DOHH2 (cell line): ENCODE data around the gene FAM200A.

Experiments
- EZH2phosphoT487 ChIP-seq: fragments of 200-600 bp; sonication (generic); IDR thresholded peaks from 2 replicates; pipeline ENCODE4 v1.6.1; 2017; ENCODE audit warnings: borderline replicate concordance, mild to moderate bottlenecking, antibody characterized with exemption, low read length, moderate library complexity, mixed read lengths
- TF ChIP-seq, protein P1 (sequence below): fragments of 200-600 bp; sonication (generic); IDR thresholded peaks from one replicate; pipeline ENCODE4 v1.5.1; 2014; ENCODE audit warnings: antibody characterized with exemption, mild to moderate bottlenecking, low read depth, low read length; ENCODE audit not compliant: poor library complexity, severe bottlenecking

DNA sequence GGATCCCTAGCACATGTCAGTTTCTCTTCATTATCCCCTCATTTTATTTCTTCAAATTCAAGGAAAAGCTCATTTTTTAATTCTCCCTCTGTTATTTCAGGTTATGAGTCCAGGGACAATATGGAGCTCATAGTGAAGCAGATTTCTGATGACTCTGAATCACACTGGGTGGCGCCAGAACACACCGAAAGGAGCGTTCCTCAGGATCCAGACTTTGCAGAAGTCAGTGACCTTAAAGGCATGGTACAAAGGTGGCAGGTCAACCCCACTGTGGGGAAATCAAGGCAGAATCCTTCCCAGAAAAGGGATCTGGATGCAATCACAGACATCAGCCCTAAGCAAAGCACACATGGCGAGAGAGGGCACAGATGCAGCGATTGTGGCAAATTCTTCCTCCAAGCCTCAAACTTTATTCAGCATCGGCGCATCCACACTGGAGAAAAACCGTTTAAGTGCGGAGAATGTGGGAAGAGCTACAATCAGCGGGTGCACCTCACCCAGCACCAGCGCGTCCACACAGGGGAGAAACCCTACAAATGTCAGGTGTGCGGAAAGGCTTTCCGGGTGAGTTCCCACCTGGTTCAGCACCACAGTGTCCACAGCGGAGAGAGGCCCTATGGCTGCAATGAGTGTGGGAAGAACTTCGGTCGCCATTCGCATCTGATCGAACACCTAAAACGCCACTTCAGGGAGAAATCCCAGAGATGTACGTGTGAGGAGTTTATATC lies 26.0 kb downstream of the FAM200A start:
- TF ChIP-seq, protein P1, sequence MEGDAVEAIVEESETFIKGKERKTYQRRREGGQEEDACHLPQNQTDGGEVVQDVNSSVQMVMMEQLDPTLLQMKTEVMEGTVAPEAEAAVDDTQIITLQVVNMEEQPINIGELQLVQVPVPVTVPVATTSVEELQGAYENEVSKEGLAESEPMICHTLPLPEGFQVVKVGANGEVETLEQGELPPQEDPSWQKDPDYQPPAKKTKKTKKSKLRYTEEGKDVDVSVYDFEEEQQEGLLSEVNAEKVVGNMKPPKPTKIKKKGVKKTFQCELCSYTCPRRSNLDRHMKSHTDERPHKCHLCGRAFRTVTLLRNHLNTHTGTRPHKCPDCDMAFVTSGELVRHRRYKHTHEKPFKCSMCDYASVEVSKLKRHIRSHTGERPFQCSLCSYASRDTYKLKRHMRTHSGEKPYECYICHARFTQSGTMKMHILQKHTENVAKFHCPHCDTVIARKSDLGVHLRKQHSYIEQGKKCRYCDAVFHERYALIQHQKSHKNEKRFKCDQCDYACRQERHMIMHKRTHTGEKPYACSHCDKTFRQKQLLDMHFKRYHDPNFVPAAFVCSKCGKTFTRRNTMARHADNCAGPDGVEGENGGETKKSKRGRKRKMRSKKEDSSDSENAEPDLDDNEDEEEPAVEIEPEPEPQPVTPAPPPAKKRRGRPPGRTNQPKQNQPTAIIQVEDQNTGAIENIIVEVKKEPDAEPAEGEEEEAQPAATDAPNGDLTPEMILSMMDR = peak; percentile 43
- no peak for TF ChIP-seq EZH2phosphoT487
